RPMI8226 (cell line): ENCODE measurements around the gene RUSC1.
"Not testable (repeated sequence)": the region's sequence is repeated elsewhere in the genome, so short reads cannot be mapped to it uniquely, and the experiment has no call there.

Experiments used
- DNase-seq: peaks from one replicate; pipeline ENCODE4 v3.0.0-alpha.2; 2015

RUSC1 gene

DNA sequence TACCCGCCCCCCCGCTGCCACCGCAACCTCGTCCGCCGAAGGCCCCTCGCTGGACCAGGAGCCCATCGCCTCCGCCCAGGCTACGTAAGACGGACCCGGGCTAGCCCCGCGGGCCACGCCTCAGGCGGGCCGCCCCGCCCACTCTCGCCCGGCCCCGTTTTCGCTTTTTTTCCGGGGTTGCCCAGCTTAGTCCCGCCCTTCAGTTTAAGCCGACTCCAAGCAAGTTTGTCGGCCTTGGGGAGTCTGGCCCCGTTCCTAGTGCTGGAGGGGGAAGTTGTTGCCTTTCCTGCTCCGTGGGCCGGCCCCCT is 3.0 kb downstream of the RUSC1 start:
- DNase-seq = peak; percentile 95

DNA sequence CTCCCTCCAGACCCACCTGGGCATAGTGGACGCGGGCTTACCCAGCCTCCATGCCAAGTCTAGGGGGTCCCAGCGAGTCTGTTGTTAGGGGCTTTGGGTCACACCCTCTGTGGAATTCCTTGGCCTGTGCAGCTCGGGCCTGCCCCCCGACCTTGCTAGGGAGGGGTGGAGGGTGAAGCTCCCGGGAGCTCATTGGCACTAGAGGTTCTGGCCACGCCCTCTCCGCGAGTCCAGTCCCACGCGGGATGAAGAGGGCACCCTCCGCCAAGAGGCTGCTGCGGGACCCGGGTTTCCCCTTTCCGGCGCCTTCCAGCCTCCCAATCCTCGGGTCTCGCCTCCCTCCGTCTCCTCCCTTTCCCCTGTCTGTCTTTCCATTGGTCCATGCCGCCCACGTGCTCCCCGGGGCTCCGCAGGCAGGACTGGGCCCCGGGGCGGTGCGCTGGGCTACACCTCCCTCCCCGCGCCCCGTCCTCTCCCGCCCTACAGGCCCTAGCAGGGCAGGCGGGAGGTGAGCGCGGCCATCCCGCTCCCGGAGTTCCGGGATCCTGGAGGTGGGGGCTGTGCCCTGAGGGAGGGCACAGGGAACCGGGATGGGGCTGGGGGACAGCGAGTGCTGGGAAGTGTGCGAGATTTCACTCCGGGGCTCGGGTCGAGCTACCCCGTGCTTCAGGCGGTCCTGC is 3.5 kb downstream of the RUSC1 start:
- DNase-seq = peak; percentile 97

DNA sequence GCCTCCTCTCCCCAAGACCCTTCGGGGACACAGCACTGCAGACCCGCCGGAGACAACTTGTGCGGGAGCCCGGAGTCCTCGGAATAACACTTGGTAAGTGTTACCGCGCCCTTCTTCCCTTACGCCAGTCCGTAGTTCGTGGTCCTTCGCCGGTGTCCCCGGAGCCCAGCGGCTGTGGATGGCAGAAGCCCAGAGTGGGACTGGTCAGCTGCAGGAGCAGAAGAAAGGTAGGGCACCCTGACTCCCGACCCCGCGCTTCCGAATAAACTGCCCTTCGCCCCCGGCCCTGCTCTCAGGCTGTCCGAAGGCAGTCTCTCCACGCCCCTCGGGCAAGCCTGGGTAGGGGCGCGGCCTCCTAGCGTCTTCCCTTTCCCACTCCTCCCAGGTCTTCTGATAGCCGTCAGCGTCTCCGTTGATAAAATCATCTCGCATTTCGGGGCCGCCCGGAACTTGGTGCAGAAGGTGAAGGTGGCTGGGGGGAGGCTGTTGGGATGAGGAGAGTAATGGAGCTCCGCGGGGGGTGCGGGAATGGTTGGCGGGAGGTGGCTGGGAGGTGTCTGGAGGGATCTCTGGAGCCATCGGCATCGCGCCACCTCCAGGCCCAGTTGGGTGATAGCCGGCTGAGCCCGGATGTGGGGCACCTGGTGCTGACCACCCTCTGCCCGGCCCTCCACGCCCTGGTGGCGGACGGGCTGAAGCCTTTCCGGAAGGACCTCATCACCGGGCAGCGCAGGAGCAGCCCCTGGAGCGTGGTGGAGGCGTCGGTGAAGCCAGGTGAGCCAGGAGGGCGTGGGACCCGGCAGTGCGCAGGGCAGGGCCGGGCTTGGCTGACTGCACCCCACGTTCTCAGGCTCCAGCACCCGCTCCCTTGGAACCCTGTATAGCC is 4.3 kb downstream of the RUSC1 start:
- peak; percentile 50 for DNase-seq

DNA sequence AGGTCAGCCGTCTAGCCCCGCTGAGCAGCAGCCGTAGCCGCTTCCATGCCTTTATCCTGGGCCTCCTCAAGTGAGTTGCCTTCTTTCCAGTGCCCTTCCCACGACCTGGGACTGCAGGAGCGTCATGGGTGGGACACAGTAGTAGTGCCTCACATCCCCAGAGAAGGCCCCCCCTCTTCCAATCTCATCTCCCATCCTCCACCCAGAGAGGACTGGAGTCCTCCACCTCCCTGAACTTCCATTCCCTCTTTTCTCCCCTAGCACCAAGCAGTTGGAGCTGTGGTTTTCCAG is 4.9 kb downstream of the RUSC1 start:
- DNase-seq = no peak

DNA sequence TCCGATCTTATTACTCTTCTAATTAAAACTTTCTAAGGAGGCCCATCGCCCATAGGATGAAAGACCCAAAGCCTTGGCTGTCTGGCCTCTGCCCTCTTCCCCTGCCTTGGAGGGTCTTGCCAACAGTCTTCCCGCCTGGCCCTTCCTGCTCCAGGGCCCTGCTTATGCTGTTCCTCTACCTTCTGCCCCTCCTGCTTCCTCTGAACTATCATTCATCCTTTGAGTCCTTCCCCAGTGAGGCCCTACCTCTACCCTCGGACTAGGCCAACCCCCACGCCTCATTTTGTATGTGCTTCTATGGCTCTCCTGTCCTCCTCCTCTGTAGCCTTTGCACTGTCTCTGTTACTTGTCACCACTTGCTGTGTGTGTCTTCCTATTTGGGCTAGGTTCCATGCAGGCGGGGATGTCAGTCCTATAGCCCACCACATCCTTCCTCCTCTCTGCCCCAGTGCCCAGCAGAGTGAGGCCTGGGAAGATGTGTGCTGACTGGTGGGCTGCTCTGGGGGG is 5.4 kb downstream of the RUSC1 start:
- no peak for DNase-seq

DNA sequence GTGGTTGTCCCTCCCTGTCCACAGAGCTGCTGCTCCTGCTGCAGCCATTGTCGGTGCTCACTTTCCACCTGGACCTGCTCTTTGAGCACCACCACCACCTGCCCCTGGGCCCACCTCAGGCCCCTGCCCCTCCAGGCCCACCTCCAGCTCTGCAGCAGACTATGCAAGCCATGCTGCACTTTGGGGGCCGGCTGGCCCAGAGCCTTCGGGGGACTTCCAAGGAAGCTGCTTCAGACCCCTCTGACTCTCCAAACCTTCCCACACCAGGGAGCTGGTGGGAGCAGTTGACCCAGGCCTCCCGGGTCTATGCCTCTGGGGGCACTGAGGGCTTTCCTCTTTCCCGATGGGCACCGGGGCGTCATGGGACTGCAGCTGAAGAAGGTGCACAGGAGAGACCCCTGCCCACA is 5.9 kb downstream of the RUSC1 start:
- DNase-seq = no peak

DNA sequence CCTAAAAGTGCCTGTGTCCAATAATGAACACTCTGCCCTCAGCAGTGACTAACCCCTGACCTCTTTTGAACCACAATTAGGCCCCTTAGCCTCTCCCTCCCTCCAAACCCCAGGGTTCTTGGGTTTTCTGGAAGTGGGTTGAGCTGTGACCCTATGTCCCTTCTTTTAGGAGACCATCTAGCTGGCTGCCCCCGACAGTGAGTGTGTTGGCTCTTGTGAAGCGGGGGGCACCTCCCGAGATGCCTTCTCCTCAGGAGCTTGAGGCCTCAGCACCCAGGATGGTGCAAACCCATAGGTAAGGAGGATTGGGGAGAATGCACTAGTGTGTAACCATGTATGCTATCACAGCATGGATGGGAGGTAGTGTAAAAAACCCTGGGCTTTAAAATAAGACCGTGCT is 7.3 kb downstream of the RUSC1 start:
- DNase-seq = no peak

DNA sequence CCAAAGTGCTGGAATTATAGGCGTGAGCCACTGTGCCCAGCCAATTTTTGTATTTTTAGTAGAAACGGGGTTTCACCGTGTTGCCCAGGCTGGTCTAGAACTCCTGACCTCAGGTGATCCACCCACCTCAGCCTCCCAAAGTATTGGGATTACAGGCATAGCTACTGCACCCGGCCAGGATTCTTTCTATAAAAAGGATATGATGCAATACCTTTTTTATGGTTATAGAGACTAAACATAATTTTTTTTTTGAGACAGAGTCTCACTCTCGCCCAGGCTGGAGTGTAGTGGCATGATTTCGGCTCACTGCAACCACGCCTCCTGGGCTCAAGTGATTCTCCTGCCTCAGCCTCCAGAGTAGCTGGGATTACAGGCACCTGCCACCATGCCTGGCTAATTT is 8.2 kb downstream of the RUSC1 start:
- DNase-seq = not testable (repeated sequence)

DNA sequence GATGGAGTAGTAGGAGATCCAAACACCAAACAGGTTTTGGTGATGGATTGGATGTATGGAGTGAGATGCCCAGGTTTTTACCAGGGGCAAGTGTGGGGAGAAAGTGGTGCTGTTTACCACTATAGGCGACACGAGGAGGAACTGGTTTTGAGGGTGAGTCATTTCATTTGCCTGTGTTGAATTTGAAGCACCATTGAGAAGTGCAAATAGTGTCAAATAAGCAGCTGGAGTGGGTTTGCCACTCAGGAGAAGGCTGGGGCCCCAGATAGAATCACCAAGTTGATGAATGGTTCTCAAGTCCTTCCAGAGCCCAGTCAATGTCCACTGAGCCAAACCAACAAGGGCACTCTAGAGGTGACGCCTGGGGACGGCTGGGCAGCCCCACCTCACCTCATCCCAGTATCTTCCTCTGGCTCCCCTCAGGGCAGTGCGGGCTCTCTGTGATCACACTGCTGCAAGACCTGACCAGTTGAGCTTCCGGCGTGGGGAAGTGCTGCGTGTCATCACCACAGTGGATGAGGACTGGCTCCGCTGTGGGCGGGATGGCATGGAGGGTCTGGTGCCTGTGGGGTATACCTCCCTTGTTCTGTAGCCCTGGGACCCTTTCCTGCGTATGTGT is 9.4 kb downstream of the RUSC1 start:
- DNase-seq = no peak

DNA sequence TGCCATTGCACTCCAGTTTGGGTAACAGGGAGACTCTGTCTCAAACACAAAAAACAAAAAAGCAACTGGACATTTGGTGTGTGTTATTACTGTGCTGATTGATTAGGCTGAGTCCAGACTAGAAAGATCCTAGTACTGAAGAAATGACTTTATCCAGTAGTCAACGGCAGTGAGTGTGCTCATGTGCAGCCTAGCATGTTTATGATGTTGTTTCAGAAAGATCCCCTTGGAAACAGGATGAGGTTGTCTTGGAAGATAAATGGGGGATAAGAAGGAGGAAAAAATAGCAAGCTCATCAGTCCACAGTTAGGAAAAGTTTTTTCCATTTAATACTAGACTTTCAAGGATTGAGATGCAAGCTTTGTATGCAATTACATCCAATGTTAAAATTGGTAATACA is 14.3 kb downstream of the RUSC1 start:
- no peak for DNase-seq

DNA sequence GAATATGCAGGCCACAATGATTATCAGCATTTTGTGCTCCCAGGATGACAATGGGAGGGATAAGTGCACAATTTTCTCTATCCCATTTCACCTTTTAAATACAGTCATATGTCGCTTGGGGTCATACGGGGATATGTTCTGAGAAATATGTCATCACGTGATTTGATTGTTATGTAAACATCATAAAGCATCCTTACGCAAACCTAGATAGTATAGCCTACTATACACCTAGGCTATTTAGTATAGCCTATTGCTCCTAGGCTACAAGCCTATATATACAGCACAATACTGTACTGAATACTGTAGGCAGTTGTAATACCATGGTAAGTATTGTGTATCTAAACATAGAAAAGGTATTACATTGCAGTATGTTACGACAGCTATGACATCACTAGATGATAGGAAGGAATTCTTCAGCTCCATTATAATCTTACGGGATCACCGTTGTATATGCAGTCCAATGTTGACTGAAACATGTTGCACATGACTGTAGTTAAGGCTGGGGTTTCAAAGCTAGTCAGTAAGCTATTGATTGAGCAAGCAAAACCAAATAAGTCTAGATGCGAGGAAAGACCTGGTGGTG is 18.9 kb downstream of the RUSC1 start:
- DNase-seq = no peak

DNA sequence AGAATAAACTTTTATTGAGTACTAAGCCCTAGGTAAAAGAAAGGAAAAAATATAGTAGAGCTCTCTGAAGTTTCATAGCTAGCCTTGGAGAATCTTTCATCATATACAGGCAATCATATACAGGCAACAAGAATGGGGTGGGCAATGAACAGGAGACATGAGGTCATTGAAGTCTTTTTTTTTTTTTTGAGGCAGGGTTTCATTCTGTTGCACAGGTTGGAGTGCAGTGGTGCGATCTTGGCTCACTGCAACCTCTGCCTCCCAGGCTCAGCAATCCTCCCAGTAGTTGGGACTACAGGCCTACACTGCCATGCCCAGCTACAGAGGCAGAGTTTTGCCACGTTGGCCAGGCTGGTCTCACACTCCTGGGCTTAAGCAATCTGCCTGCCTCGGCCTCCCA is 22.1 kb downstream of the RUSC1 start:
- no peak for DNase-seq

DNA sequence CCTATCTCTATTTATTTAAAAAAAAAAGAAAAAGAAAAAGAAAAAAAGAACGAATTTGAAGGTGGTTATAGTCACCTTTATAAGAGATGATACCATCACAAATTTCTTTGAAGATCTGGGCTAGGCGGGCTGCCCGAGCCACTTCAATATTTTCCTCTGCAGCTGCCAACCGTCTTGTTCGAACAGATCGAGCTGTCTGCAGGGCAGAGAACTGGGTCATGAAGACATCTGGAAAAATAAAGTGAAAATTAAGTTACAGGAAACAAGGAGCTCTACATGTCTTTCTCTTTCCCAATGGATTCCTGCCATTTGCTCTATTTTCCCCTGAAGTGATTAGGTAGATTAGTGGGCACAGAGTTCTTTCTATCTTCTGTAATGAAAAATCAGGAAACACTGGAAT is 31.9 kb downstream of the RUSC1 start:
- no peak for DNase-seq

DNA sequence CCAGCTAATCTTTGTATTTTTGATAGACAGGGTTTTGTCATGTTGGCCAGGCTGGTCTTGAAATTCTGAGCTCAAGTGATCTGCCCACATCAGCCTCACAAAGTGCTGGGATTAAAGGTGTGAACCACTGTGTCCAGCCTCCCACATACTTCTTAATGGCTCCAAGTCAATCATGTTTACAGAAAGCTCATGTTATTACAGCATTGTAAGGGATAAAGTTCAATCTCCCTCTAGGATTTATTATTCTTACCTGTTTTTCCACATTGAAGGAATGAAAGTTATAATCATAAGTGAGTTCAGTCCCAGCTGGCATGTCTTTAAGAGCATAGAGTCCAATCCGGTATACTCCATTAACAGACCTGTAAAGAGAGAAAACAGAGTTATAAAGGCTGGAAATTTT is 39.4 kb downstream of the RUSC1 start:
- DNase-seq = no peak

DNA sequence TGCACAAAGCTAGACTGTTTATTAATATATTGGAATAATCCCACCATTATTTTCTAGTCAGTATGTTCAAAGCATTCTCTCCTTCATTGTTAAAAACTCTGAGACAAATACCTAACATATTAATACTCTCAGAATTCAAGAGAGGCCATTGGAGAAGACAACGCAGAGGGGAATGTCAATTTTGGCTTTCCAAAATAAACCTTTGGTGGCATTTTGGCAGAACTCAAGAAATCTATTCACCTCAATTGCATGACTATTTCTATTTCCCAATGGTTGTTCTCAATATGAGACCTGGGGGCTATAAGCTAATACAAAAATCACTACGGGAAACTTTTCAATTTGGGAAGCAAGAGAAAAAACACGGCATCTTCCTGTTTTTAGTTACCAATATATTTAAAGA is 58.5 kb downstream of the RUSC1 start:
- no peak for DNase-seq

DNA sequence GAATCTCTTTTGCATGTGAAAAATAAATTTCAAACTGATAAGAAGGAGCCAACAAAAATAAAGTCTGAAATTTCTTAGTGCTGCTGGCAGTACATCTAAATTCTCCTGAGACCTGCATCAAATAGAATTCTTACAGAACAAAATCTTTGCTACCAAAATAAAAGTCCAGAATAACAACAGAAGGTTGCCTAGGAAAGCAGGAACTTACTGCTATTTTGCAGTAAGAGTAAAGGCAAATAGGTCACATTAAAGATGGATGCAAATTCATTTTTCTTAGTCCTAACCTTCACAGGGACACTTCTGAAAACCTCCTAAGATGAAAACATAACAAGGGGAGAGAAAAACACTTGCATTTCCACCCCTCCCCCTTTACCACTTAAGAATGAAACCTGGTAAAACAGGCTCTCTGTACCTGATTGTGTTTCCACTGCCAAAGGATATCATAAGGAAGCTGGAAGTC is 59.0 kb downstream of the RUSC1 start:
- DNase-seq = no peak
